Skeletal muscle tissue (tissue), 4 donors: ENCODE measurements around the gene UROS. TPM values are rescaled to one million over a fixed set of nuclear protein-coding genes. Genes with fewer than 3 reads are reported as not detected.

Experiments
- H3K27ac ChIP-seq: one replicate; pipeline ENCODE4 v1.7.0; 2013; ENCODE audit warnings: mild to moderate bottlenecking, low read depth, low read length, inconsistent platforms
- H3K27me3 ChIP-seq, 3 donors: one replicate each; pipeline ENCODE4 v1.7.0; 2013; ENCODE audit warnings: low read length in 3 of 3; ENCODE audit not compliant: control insufficient read depth in 3 of 3, insufficient read depth in 3 of 3
- H3K36me3 ChIP-seq, 3 donors: one replicate each; pipeline ENCODE4 v1.7.0; 2013; ENCODE audit warnings: low read length in 3 of 3; ENCODE audit not compliant: control insufficient read depth in 3 of 3, insufficient read depth in 3 of 3
- H3K4me1 ChIP-seq, 3 donors: one replicate each; pipeline ENCODE4 v1.7.0; 2013; ENCODE audit warnings: low read length in 3 of 3, mild to moderate bottlenecking in 3 of 3; ENCODE audit not compliant: control insufficient read depth in 3 of 3, insufficient read depth in 3 of 3
- H3K4me3 ChIP-seq, 3 donors: one replicate each; pipeline ENCODE4 v1.7.0; 2013; ENCODE audit warnings: low read length in 3 of 3
- H3K9ac ChIP-seq, 3 donors: one replicate each; pipeline ENCODE4 v1.7.0; 2013; ENCODE audit warnings: low read length in 3 of 3, mild to moderate bottlenecking in 3 of 3, moderate library complexity in 2 of 3, low read depth in 1 of 3
- H3K9me3 ChIP-seq, 3 donors: one replicate each; pipeline ENCODE4 v1.7.0; 2013; ENCODE audit warnings: low read length in 3 of 3; ENCODE audit not compliant: control insufficient read depth in 3 of 3
- total RNA-seq: library from RNA; depleted of rRNA; stranded (reverse); fragments of >200 nt; gene quantifications from one replicate; pipeline ENCODE4 v1.2.3, GENCODE V29; 2014
- donor health status: Osteomylitis.

Gene UROS
- total RNA-seq, 1 donor from 2014 or later, result 56.4 TPM

- Histone ChIP-seq H3K27ac (no peak overlapping the region), H3K9me3 (no peaks in the 10 kb centered on the region), H3K9ac (no peak overlapping the region), H3K4me3 (no peak overlapping the region), H3K4me1 (no peaks in the 10 kb centered on the region), H3K27me3 (peaks cover 0 to 6% (median 0%) of the 10 kb centered on the region in 3 donors), H3K36me3 (no peaks in the 10 kb centered on the region)
Observed at GRCh38 chr10:125781374-125781773, 41.7 kb downstream of the UROS start.

GRCh38 chr10:125779403-125780327, 43.4 kb downstream of the UROS start:
- H3K27me3 ChIP-seq, result peaks cover 0 to 8% (median 5%) of the 10 kb centered on the region in 3 donors
- H3K9ac ChIP-seq, result no peak overlapping the region
- no peaks in the 10 kb centered on the region for H3K4me1 ChIP-seq
- no peak overlapping the region for H3K4me3 ChIP-seq
- no peaks in the 10 kb centered on the region for H3K9me3 ChIP-seq
- H3K27ac ChIP-seq, result no peak overlapping the region
- H3K36me3 ChIP-seq, result no peaks in the 10 kb centered on the region

GRCh38 chr10:125778556-125778955, 44.5 kb downstream of the UROS start:
- no peaks in the 10 kb centered on the region for H3K4me1 ChIP-seq
- H3K36me3 ChIP-seq, result no peaks in the 10 kb centered on the region
- no peak overlapping the region for H3K9ac ChIP-seq
- H3K9me3 ChIP-seq, result no peaks in the 10 kb centered on the region
- H3K4me3 ChIP-seq, result no peak overlapping the region
- no peak overlapping the region for H3K27ac ChIP-seq
- H3K27me3 ChIP-seq, result peaks cover 0 to 11% (median 5%) of the 10 kb centered on the region in 3 donors

GRCh38 chr10:125777806-125778205, 45.3 kb downstream of the UROS start:
- Histone ChIP-seq H3K9me3 (no peaks in the 10 kb centered on the region), H3K4me3 (no peak overlapping the region), H3K27me3 (peaks cover 0 to 17% (median 9%) of the 10 kb centered on the region in 3 donors), H3K4me1 (no peaks in the 10 kb centered on the region), H3K9ac (no peak overlapping the region), H3K27ac (no peak overlapping the region), H3K36me3 (no peaks in the 10 kb centered on the region)

- peaks cover 0 to 17% (median 9%) of the 10 kb centered on the region in 3 donors for H3K27me3 ChIP-seq
- no peak within 1 kb of the TSS for H3K27ac ChIP-seq
- no peaks in the 10 kb centered on the region for H3K36me3 ChIP-seq
- H3K4me1 ChIP-seq, result no peaks in the 10 kb centered on the region
- no peaks in the 10 kb centered on the region for H3K9me3 ChIP-seq
- H3K4me3 ChIP-seq, result no peak within 1 kb of the TSS
- H3K9ac ChIP-seq, result no peak within 1 kb of the TSS
Observed at GRCh38 chr10:125775491-125776106, 47.5 kb downstream of the UROS start, which contains the start of gene MMP21. Gene MMP21, minus strand, starts transcription at chr10:125775821. Its CDS starts 0 bp downstream, at chr10:125775821.

GRCh38 chr10:125774581-125775191, 48.4 kb downstream of the UROS start:
- H3K27ac ChIP-seq, result no peak overlapping the region
- H3K9me3 ChIP-seq, result no peaks in the 10 kb centered on the region
- no peaks in the 10 kb centered on the region for H3K4me1 ChIP-seq
- no peaks in the 10 kb centered on the region for H3K36me3 ChIP-seq
- no peak overlapping the region for H3K4me3 ChIP-seq
- H3K9ac ChIP-seq, result no peak overlapping the region
- H3K27me3 ChIP-seq, result peaks cover 0 to 17% (median 9%) of the 10 kb centered on the region in 3 donors

GRCh38 chr10:125773687-125774543, 49.1 kb downstream of the UROS start:
- no peak overlapping the region for H3K9ac ChIP-seq
- H3K9me3 ChIP-seq, result no peaks in the 10 kb centered on the region
- peaks cover 0 to 17% (median 9%) of the 10 kb centered on the region in 3 donors for H3K27me3 ChIP-seq
- peaks cover 0 to 3% (median 0%) of the 10 kb centered on the region in 3 donors for H3K36me3 ChIP-seq
- H3K4me3 ChIP-seq, result no peak overlapping the region
- no peak overlapping the region for H3K27ac ChIP-seq
- peaks cover 0 to 3% (median 0%) of the 10 kb centered on the region in 3 donors for H3K4me1 ChIP-seq

- no peaks in the 10 kb centered on the region for H3K9me3 ChIP-seq
- peaks cover 0 to 4% (median 3%) of the 10 kb centered on the region in 3 donors for H3K36me3 ChIP-seq
- H3K4me3 ChIP-seq, result no peak overlapping the region
- no peak overlapping the region for H3K9ac ChIP-seq
- peaks cover 0 to 3% (median 0%) of the 10 kb centered on the region in 3 donors for H3K4me1 ChIP-seq
- peaks cover 0 to 17% (median 9%) of the 10 kb centered on the region in 3 donors for H3K27me3 ChIP-seq
- H3K27ac ChIP-seq, result no peak overlapping the region
Observed at GRCh38 chr10:125772864-125773180, 50.2 kb downstream of the UROS start.

GRCh38 chr10:125772112-125772863, 50.8 kb downstream of the UROS start:
- H3K9me3 ChIP-seq, result no peaks in the 10 kb centered on the region
- H3K27ac ChIP-seq, result no peak overlapping the region
- H3K36me3 ChIP-seq, result peaks cover 0 to 4% (median 4%) of the 10 kb centered on the region in 3 donors
- H3K27me3 ChIP-seq, result peaks cover 0 to 15% (median 9%) of the 10 kb centered on the region in 3 donors
- no peak overlapping the region for H3K9ac ChIP-seq
- H3K4me1 ChIP-seq, result peaks cover 0 to 3% (median 0%) of the 10 kb centered on the region in 3 donors
- H3K4me3 ChIP-seq, result no peak overlapping the region
